K562 (cell line): ENCODE measurements around the gene ETNK1. TPM values are rescaled to one million over a fixed set of nuclear protein-coding genes. Genes with fewer than 3 reads are reported as not detected.

Source experiments
- BCLAF1 ChIP-seq, 2 experiments: fragments of 450-650 bp in 1 of 2; IDR thresholded peaks; 2 replicates each; pipeline ENCODE4 v1.6.1; 2011 to 2017; ENCODE audit warnings: low read depth in 2 of 2, antibody characterized with exemption in 1 of 2, borderline replicate concordance in 1 of 2, low read length in 1 of 2, mild to moderate bottlenecking in 1 of 2, mixed read lengths in 1 of 2; ENCODE audit not compliant: control insufficient read depth in 1 of 2
- BCOR ChIP-seq: fragments of 450-650 bp; IDR thresholded peaks from 2 replicates; pipeline ENCODE4 v1.6.1; 2016
- BHLHE40 ChIP-seq: IDR thresholded peaks from 2 replicates; pipeline ENCODE4 v1.6.1; 2011; ENCODE audit warnings: low read length, improper control_type of control experiment
- CTCFL ChIP-seq: IDR thresholded peaks from 2 replicates; pipeline ENCODE4 v1.6.1; 2011; ENCODE audit warnings: borderline replicate concordance, low read depth, mild to moderate bottlenecking, moderate library complexity, low read length; ENCODE audit not compliant: insufficient read depth, poor library complexity, severe bottlenecking
- DIDO1 ChIP-seq: fragments of 450-650 bp; IDR thresholded peaks from 2 replicates; pipeline ENCODE4 v1.6.1; 2016; ENCODE audit warnings: low read depth, missing biosample characterization, missing genetic modification characterization
- ETS2 ChIP-seq: IDR thresholded peaks from 2 replicates; pipeline ENCODE4 v1.6.1; 2016; ENCODE audit warnings: borderline replicate concordance, missing genetic modification characterization, mild to moderate bottlenecking, moderate library complexity, missing compliant biosample characterization; ENCODE audit not compliant: poor library complexity, severe bottlenecking
- FOXP4 ChIP-seq: sonication (generic); formaldehyde crosslinking; IDR thresholded peaks from 2 replicates; pipeline ENCODE4 v1.8.0; 2022; ENCODE audit warnings: mild to moderate bottlenecking, missing genetic modification reagents, borderline replicate concordance
- HDAC3 ChIP-seq: fragments of 450-650 bp; IDR thresholded peaks from 2 replicates; pipeline ENCODE4 v1.6.1; 2018; ENCODE audit warnings: borderline replicate concordance, mild to moderate bottlenecking, moderate library complexity; ENCODE audit not compliant: partially characterized antibody
- MCM2 ChIP-seq: fragments of 450-650 bp; IDR thresholded peaks from 2 replicates; pipeline ENCODE4 v1.6.1; 2017; ENCODE audit warnings: low read depth, mild to moderate bottlenecking
- MTF1 ChIP-seq: fragments of 250-450 bp; sonication (Bioruptor Pico); IDR thresholded peaks from 2 replicates; pipeline ENCODE4 v1.9.0; 2021; ENCODE audit warnings: moderate library complexity, mild to moderate bottlenecking, inconsistent platforms, borderline replicate concordance
- PPARD ChIP-seq: fragments of 250-450 bp; sonication (Bioruptor Pico); IDR thresholded peaks from 2 replicates; pipeline ENCODE4 v1.8.0; 2022; ENCODE audit warnings: inconsistent platforms, mild to moderate bottlenecking, moderate library complexity
- SAP30 ChIP-seq: fragments of 200-600 bp; sonication (generic); IDR thresholded peaks from 2 replicates; pipeline ENCODE4 v1.6.1; 2012; ENCODE audit warnings: borderline replicate concordance, low read depth, mild to moderate bottlenecking, moderate library complexity, low read length, control low read depth, inconsistent platforms; ENCODE audit not compliant: insufficient read depth, poor library complexity, severe bottlenecking
- SMARCE1 ChIP-seq: fragments of 450-650 bp; IDR thresholded peaks from 2 replicates; pipeline ENCODE4 v1.7.1; 2016; ENCODE audit warnings: mild to moderate bottlenecking
- TAF7 ChIP-seq: fragments of 450-650 bp; IDR thresholded peaks from 2 replicates; pipeline ENCODE4 v1.6.1; 2016; ENCODE audit warnings: missing genetic modification characterization, missing compliant biosample characterization
- TEAD2 ChIP-seq: fragments of 450-650 bp; IDR thresholded peaks from 2 replicates; pipeline ENCODE4 v1.6.1; 2016; ENCODE audit warnings: missing genetic modification characterization, control low read depth, missing compliant biosample characterization
- VEZF1 ChIP-seq: fragments of 200-800 bp; sonication (Bioruptor generic); IDR thresholded peaks from 2 replicates; pipeline ENCODE4 v1.6.1; 2017; ENCODE audit warnings: missing genetic modification characterization, missing compliant biosample characterization
- ZNF232 ChIP-seq: sonication (generic); formaldehyde crosslinking; IDR thresholded peaks from 2 replicates; pipeline ENCODE4 v1.8.0; 2022; ENCODE audit warnings: mild to moderate bottlenecking, missing genetic modification reagents
- polyA plus RNA-seq, 8 experiments: library from polyadenylated mRNA; depleted of rRNA in 4 of 8; stranded (reverse) in 5 of 8; unstranded in 3 of 8; fragments of >200 nt; fragmentation: Nextera tagmentation in 2 of 8; fragmentation: Illumina TruSeq in 1 of 8; extraction: Ambion mirVana in 2 of 8; extraction: Trizol in 1 of 8; gene quantifications; 2 replicates each; pipeline versions ENCODE4 v1.2.1 to v1.2.3, GENCODE V29; 2011 to 2014; ENCODE audit warnings: inconsistent platforms in 1 of 8, missing spikeins in 1 of 8
- total RNA-seq, 7 experiments: library from RNA; depleted of rRNA in 6 of 7; stranded (reverse); fragments of >200 nt in 6 of 7; fragmentation: Illumina TruSeq in 2 of 7; extraction: Trizol in 2 of 7; gene quantifications; 2 replicates each; pipeline versions ENCODE4 v1.2.1 to v1.2.3, GENCODE V29; 2011 to 2021; ENCODE audit warnings: low replicate concordance in 1 of 7

The ETNK1 gene
- total and polyA plus RNA-seq, 9 of the 15 experiments (the other 6 are each of a cell fraction or from before 2014, with no cell fraction given) = 10.0 to 70.5 (median 36.0) TPM

GRCh38 chr12:22624870-22625761 is at the start of gene ETNK1 (continued):
- TF ChIP-seq ZNF232 (no peak), BCOR (0 out of 2 replicates have a peak, but pooled peaks have one; percentile 36), MTF1 (no peak), ETS2 (tag) (no peak), SAP30 (peak; percentile 59), PPARD (CRISPR knock-in tag) (no peak), FOXP4 (CRISPR knock-in tag) (no peak), CTCFL (no peak), BHLHE40 (peak; percentile 68), BCLAF1 (IDR thresholded peaks at IDR 0.05; ENCODE audit: borderline replicate concordance in 1 of 2, control insufficient read depth in 1 of 2, low read depth in 2 of 2, low read length in 1 of 2) (no peak), DIDO1 (tag) (no peak), TEAD2 (tag) (no peak), SMARCE1 (no peak), TAF7 (tag) (peak; percentile 45; the same call in 1 of the 2 replicates), VEZF1 (no peak; the same call in 1 of the 2 replicates), HDAC3 (no peak), MCM2 (no peak)
